Measurements from ENCODE around the gene CNTNAP5. TPM values are rescaled to one million over a fixed set of nuclear protein-coding genes. Genes with fewer than 3 reads are reported as not detected.

Gene CNTNAP5
- total and polyA plus RNA-seq, 9 of the 15 experiments (the other 6 are each of a cell fraction or from before 2014, with no cell fraction given): not detected

- WGBS (ENCODE audit: insufficient coverage, low coverage, missing lambda C conversion rate): 2% methylated on average over 7 of the region's 7 CpGs
- no peak for ATAC-seq
- FAIRE-seq: no peak
- no peak for DNase-seq (ENCODE audit: extremely low read depth in 1 of 4, low spot score in 3 of 4)
- ChIA-PET CTCF (ENCODE audit: low intra/inter-chr PET ratio) (no interaction called here), POLR2A (no interaction called here)
- TF ChIP-seq PHF21A (IDR thresholded peaks at IDR 0.05; ENCODE audit: borderline replicate concordance, low read depth) (no peak), BRD4 (IDR thresholded peaks at IDR 0.05) (no peak), ZNF24 (IDR thresholded peaks at IDR 0.05) (no peak), TBL1XR1 (IDR thresholded peaks at IDR 0.05; ENCODE audit: low read length in 2 of 2) (no peak), SP1 (CRISPR knock-in tag; IDR thresholded peaks at IDR 0.05) (no peak), SMAD3 (CRISPR knock-in tag; conservative IDR thresholded peaks at IDR 0.05) (no peak), ZKSCAN3 (CRISPR knock-in tag; IDR thresholded peaks at IDR 0.05) (no peak)
- TF ChIP-seq, protein P1, sequence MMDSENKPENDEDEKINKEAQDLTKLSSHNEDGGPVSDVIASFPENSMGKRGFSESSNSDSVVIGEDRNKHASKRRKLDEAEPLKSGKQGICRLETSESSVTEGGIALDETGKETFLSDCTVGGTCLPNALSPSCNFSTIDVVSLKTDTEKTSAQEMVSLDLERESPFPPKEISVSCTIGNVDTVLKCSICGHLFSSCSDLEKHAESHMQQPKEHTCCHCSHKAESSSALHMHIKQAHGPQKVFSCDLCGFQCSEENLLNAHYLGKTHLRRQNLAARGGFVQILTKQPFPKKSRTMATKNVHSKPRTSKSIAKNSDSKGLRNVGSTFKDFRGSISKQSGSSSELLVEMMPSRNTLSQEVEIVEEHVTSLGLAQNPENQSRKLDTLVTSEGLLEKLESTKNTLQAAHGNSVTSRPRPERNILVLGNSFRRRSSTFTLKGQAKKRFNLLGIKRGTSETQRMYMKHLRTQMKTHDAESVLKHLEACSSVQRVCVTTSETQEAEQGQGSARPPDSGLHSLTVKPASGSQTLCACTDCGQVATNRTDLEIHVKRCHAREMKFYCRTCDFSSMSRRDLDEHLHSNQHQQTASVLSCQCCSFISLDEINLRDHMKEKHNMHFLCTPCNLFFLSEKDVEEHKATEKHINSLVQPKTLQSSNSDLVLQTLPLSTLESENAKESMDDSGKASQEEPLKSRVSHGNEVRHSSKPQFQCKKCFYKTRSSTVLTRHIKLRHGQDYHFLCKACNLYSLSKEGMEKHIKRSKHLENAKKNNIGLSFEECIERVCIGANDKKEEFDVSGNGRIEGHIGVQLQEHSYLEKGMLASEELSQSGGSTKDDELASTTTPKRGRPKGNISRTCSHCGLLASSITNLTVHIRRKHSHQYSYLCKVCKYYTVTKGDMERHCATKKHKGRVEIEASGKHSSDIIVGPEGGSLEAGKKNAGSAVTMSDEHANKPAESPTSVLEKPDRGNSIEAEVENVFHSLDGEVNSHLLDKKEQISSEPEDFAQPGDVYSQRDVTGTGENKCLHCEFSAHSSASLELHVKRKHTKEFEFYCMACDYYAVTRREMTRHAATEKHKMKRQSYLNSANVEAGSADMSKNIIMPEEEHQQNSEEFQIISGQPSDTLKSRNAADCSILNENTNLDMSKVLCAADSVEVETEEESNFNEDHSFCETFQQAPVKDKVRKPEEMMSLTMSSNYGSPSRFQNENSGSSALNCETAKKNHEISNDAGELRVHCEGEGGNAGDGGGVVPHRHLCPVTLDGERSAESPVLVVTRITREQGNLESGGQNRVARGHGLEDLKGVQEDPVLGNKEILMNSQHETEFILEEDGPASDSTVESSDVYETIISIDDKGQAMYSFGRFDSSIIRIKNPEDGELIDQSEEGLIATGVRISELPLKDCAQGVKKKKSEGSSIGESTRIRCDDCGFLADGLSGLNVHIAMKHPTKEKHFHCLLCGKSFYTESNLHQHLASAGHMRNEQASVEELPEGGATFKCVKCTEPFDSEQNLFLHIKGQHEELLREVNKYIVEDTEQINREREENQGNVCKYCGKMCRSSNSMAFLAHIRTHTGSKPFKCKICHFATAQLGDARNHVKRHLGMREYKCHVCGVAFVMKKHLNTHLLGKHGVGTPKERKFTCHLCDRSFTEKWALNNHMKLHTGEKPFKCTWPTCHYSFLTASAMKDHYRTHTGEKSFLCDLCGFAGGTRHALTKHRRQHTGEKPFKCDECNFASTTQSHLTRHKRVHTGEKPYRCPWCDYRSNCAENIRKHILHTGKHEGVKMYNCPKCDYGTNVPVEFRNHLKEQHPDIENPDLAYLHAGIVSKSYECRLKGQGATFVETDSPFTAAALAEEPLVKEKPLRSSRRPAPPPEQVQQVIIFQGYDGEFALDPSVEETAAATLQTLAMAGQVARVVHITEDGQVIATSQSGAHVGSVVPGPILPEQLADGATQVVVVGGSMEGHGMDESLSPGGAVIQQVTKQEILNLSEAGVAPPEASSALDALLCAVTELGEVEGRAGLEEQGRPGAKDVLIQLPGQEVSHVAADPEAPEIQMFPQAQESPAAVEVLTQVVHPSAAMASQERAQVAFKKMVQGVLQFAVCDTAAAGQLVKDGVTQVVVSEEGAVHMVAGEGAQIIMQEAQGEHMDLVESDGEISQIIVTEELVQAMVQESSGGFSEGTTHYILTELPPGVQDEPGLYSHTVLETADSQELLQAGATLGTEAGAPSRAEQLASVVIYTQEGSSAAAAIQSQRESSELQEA (IDR thresholded peaks at IDR 0.05; ENCODE audit: low read depth): no peak
- TF ChIP-seq, protein P2, sequence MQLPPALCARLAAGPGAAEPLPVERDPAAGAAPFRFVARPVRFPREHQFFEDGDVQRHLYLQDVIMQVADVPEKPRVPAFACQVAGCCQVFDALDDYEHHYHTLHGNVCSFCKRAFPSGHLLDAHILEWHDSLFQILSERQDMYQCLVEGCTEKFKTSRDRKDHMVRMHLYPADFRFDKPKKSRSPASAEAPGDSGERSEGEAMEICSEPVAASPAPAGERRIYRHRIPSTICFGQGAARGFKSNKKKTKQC (CRISPR knock-in tag; IDR thresholded peaks at IDR 0.05): no peak
- TF ChIP-seq, protein P3, sequence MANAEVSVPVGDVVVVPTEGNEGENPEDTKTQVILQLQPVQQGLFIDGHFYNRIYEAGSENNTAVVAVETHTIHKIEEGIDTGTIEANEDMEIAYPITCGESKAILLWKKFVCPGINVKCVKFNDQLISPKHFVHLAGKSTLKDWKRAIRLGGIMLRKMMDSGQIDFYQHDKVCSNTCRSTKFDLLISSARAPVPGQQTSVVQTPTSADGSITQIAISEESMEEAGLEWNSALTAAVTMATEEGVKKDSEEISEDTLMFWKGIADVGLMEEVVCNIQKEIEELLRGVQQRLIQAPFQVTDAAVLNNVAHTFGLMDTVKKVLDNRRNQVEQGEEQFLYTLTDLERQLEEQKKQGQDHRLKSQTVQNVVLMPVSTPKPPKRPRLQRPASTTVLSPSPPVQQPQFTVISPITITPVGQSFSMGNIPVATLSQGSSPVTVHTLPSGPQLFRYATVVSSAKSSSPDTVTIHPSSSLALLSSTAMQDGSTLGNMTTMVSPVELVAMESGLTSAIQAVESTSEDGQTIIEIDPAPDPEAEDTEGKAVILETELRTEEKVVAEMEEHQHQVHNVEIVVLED (CRISPR knock-in tag; IDR thresholded peaks at IDR 0.05): no peak
- intact Hi-C loops (cut with micrococcal nuclease) (no loop called here), in situ Hi-C loops (cut with MboI) (no loop called here)
- Histone ChIP-seq H3K4me3 (no peak overlapping the region), H4K20me1 (replicated peaks; ENCODE audit: control insufficient read depth, insufficient read depth, low read length) (no peaks in the 10 kb centered on the region), H3K4me1 (replicated peaks in 1 of 2; ENCODE audit: control insufficient read depth in 2 of 2, insufficient read depth in 2 of 2, low read length in 2 of 2) (no peaks in the 10 kb centered on the region), H3K4me2 (ENCODE audit: insufficient read depth, low read length) (no peak overlapping the region), H3K36me3 (ENCODE audit: control insufficient read depth, insufficient read depth, low read length) (no peaks in the 10 kb centered on the region), H2AFZ (ENCODE audit: low read depth, low read length) (no peak overlapping the region), H3K27me3 (ENCODE audit: control insufficient read depth in 2 of 2, insufficient read depth in 2 of 2, low read length in 2 of 2) (no peaks in the 10 kb centered on the region), H3K9ac (ENCODE audit: insufficient read depth in 1 of 2, low read depth in 2 of 2, low read length in 2 of 2) (no peak overlapping the region), H3K27ac (ENCODE audit: extremely low read depth, low read depth, low read length) (no peak overlapping the region), H3K79me2 (ENCODE audit: control insufficient read depth, insufficient read depth, low read length) (no peaks in the 10 kb centered on the region), H3K9me1 (ENCODE audit: control insufficient read depth, insufficient read depth, low read length) (no peaks in the 10 kb centered on the region), H3K9me3 (replicated peaks; ENCODE audit: control insufficient read depth, insufficient read depth, low read depth, low read length) (no peaks in the 10 kb centered on the region)
- BruUV-seq (replicated peaks): no TSS peak
Observed at GRCh38 chr2:124213977-124214587, 189.0 kb downstream of the CNTNAP5 start.

All from K562 (cell line).